ENCODE data around the gene PPP3R1.

- TF ChIP-seq POLR2AphosphoS5 (IDR thresholded peaks at IDR 0.05) (no peak), EP300 (IDR thresholded peaks at IDR 0.05; ENCODE audit: low read depth) (no peak), CTCF (IDR thresholded peaks at IDR 0.05) (no peak), POLR2A (IDR thresholded peaks at IDR 0.05) (no peak)
These were observed 94.2 kb downstream of the PPP3R1 start for GRCh38 chr2:68158134-68158447.
